ENCODE data around the gene SLC6A6.

The SLC6A6 gene

DNA sequence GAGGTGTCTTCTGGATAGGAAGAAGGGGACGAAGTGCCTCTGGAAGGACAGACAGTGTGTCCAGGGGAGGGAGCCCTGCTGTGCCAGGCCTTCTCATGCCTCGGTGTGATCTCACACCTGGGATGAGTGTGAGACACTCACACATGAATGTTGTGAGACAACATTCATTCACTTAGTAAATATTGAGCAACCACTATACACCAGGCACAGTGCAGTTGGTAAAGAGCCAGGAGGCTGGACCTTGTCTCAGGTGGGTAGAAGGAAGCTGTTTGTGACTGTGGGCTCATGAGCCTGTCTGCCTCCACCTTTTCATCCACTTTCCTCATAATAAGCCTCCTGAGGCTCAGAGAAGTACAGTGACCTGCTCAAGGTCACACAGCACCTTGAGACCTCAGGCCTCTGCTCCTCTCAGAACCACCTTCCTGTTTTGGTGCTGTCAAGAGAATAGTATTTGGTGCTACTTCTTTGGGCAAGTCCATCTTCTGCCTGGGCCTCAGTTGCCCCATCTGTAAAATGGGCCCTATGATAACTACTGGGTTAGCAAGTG, 20.9 kb downstream of the SLC6A6 start:
- no peak for DNase-seq
- Histone ChIP-seq H3K27me3 (no peaks in the 10 kb centered on the region), H3K4me1 (no peaks in the 10 kb centered on the region), H3K4me3 (ENCODE audit: low read depth, low read length) (no peak overlapping the region), H3K36me3 (0 out of 2 replicates have a peak, but pooled peaks cover 4% of the 10 kb centered on the region), H3K9me3 (no peaks in the 10 kb centered on the region)
- TF ChIP-seq, protein P1, sequence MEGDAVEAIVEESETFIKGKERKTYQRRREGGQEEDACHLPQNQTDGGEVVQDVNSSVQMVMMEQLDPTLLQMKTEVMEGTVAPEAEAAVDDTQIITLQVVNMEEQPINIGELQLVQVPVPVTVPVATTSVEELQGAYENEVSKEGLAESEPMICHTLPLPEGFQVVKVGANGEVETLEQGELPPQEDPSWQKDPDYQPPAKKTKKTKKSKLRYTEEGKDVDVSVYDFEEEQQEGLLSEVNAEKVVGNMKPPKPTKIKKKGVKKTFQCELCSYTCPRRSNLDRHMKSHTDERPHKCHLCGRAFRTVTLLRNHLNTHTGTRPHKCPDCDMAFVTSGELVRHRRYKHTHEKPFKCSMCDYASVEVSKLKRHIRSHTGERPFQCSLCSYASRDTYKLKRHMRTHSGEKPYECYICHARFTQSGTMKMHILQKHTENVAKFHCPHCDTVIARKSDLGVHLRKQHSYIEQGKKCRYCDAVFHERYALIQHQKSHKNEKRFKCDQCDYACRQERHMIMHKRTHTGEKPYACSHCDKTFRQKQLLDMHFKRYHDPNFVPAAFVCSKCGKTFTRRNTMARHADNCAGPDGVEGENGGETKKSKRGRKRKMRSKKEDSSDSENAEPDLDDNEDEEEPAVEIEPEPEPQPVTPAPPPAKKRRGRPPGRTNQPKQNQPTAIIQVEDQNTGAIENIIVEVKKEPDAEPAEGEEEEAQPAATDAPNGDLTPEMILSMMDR (IDR thresholded peaks at IDR 0.05; ENCODE audit: low read depth, low read length), result no peak

DNA sequence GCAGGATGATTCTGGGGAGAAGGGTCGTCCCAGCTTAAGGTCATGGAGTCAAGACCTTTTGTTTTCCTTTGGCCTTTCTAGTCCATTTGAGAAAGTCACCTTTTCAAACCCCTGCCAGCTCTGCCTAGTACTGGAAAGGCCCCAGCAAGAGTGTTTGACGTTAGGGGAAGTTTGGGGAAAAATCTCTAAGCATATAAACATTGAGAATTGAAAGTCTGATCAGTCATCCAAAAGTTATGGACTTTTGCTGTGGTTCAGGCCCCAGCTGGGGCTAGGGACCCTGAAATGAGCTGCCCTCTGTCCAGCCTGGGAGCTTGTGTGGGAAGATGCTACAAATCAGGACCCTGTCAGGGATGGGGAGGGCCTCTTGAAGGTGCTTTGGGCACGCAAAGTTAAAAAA, 21.6 kb downstream of the SLC6A6 start:
- no peak overlapping the region for H3K4me3 ChIP-seq (ENCODE audit: low read depth, low read length)
- no peaks in the 10 kb centered on the region for H3K4me1 ChIP-seq
- DNase-seq, result no peak
- TF ChIP-seq, protein P1 (IDR thresholded peaks at IDR 0.05; ENCODE audit: low read depth, low read length), result no peak
- H3K27me3 ChIP-seq, result no peaks in the 10 kb centered on the region
- no peaks in the 10 kb centered on the region for H3K36me3 ChIP-seq
- H3K9me3 ChIP-seq, result no peaks in the 10 kb centered on the region

DNA sequence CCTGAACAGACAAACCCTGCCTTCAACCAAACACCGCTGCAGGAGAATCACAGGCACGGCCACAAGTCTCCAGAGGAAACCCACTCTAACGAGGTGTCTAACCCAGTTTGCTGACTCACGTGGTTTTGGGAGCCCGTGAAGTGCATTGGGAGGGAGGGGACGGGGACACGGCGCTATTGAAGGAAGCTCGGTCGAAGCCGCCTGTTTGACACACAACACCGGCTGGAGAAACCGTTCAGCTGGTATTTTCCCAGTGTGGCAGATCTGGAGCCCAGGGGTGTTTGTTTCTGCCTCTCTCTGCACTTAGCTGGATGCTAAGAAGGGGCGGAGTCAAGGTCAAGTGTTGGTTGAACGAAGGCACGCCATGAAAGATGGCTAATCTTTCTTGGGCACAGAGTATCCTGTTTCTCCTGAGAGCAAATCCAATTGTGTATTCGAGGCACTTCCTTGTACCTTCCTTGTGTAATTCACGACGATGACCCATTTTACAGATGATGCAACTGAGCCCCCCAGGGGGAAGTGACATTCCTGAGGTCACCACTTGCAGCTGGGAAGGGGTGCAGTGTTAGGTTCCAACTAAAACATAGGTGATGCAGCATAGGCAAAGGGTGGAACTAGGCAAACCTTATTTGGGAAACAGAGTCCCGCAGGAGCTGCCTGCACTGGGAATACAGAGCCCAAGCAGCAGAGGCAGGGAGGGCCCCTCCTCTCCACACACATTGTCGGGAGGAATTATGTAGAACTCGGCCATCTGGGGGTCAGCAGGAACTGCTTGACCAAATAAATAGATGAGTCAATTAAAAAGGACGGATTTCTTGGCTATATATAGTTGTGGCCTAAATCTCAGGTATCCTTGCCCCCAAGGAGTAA, 22.5 kb downstream of the SLC6A6 start:
- H3K36me3 ChIP-seq, result no peaks in the 10 kb centered on the region
- H3K9me3 ChIP-seq, result no peaks in the 10 kb centered on the region
- no peak for DNase-seq
- H3K4me3 ChIP-seq (ENCODE audit: low read depth, low read length), result no peak overlapping the region
- TF ChIP-seq, protein P1 (IDR thresholded peaks at IDR 0.05; ENCODE audit: low read depth, low read length), result no peak
- no peaks in the 10 kb centered on the region for H3K27me3 ChIP-seq
- H3K4me1 ChIP-seq, result no peaks in the 10 kb centered on the region

DNA sequence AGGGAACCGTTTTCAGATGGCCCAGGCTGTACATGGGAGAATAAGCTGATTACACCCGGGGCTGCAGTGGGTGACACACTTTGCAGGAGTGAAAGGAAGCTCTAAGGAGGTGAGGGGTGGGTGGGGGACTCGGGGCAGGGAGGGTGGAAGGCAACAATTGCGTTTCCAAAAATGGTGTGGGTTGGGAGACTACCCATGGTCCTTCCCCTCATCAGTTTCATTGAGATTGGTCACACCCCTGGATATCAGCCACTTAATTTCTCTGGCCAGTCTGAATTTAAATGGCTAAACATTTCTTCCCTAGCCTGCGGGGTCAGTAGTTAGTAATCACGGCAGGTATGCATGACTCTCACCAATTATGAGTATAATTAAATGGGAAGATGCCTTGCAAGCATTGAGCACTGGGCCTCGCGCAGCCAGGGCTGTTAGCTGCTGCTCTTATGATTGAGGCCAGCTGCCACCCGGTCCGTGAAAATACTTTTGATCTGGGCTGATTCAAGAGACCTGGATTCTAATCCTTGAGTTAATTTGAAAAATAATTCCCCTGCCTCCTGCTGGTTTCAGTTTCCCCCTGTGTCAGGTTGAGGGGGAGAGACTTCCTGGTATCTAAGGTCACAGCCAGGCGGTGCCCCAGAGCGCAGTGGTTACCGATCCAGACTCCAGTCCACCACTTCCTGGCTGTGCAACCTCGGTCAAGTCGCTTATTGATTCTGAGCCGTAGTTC, 23.3 kb downstream of the SLC6A6 start:
- no peaks in the 10 kb centered on the region; the same call in 1 of the 2 replicates for H3K4me1 ChIP-seq
- no peaks in the 10 kb centered on the region for H3K36me3 ChIP-seq
- H3K27me3 ChIP-seq, result no peaks in the 10 kb centered on the region
- TF ChIP-seq, protein P1 (IDR thresholded peaks at IDR 0.05; ENCODE audit: low read depth, low read length), result 0 out of 2 replicates have a peak, but pooled peaks have one; percentile 7
- no peak overlapping the region for H3K4me3 ChIP-seq (ENCODE audit: low read depth, low read length)
- H3K9me3 ChIP-seq, result no peaks in the 10 kb centered on the region
- DNase-seq, result no peak

DNA sequence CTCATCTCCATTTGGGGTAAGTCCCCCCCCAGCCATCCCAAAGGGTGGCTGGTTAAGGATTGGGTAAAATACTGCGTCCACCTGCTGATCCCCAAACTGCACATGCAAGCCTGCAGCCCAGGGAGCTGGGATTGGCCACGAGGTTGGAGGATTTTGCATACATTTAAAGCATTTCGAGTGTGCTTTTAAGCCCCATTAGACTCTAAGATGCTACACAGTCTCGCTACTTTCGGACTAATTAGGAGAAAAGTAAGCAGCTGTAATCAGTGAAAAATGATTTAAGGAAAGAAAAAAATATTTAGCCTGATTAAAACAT, 23.9 kb downstream of the SLC6A6 start:
- H3K27me3 ChIP-seq, result no peaks in the 10 kb centered on the region
- no peaks in the 10 kb centered on the region for H3K9me3 ChIP-seq
- H3K36me3 ChIP-seq, result no peaks in the 10 kb centered on the region
- peaks cover 4% of the 10 kb centered on the region for H3K4me1 ChIP-seq
- no peak overlapping the region for H3K4me3 ChIP-seq (ENCODE audit: low read depth, low read length)
- no peak for DNase-seq
- TF ChIP-seq, protein P1 (IDR thresholded peaks at IDR 0.05; ENCODE audit: low read depth, low read length), result no peak

Measured in BE2C (cell line).